Kidney glomerular epithelial cell (primary cell): Measurements from ENCODE around the gene ABCB4.

Source experiments
- DNase-seq: peaks from one replicate; lab custom pipeline; 2025; lab: John Stamatoyannopoulos, UW

ABCB4 gene

GRCh38 chr7:87475359-87476178, at the start of gene ABCB4:
Gene ABCB4 (minus strand): TSS chr7:87475680. CDS start chr7:87475465, 215 bp downstream.
- DNase-seq = no peak

- no peak for DNase-seq
Measured at GRCh38 chr7:87518735-87519134, 43.3 kb upstream of the ABCB4 start.

GRCh38 chr7:87517891-87518290, 42.4 kb upstream of the ABCB4 start:
- DNase-seq = no peak

- no peak for DNase-seq
Measured at GRCh38 chr7:87517136-87517815, 41.8 kb upstream of the ABCB4 start.

GRCh38 chr7:87513735-87514335, 38.4 kb upstream of the ABCB4 start:
- no peak for DNase-seq

GRCh38 chr7:87512906-87513305, 37.4 kb upstream of the ABCB4 start:
- no peak for DNase-seq

GRCh38 chr7:87511510-87511909, 36.0 kb upstream of the ABCB4 start:
- no peak for DNase-seq

GRCh38 chr7:87510411-87510875, 35.0 kb upstream of the ABCB4 start:
- no peak for DNase-seq

- DNase-seq = no peak
Measured at GRCh38 chr7:87507446-87507845, 32.0 kb upstream of the ABCB4 start.

GRCh38 chr7:87506246-87507180, 31.0 kb upstream of the ABCB4 start:
- peak; percentile 14 for DNase-seq

- DNase-seq = no peak
Measured at GRCh38 chr7:87505557-87506245, 30.2 kb upstream of the ABCB4 start.

- no peak for DNase-seq
Measured at GRCh38 chr7:87505122-87505521, 29.6 kb upstream of the ABCB4 start.

GRCh38 chr7:87499494-87499893, 24.0 kb upstream of the ABCB4 start:
- no peak for DNase-seq

GRCh38 chr7:87498893-87499292, 23.4 kb upstream of the ABCB4 start:
- no peak for DNase-seq

- no peak for DNase-seq
Measured at GRCh38 chr7:87497482-87497881, 22.0 kb upstream of the ABCB4 start.

GRCh38 chr7:87495366-87495765, 19.9 kb upstream of the ABCB4 start:
- DNase-seq = no peak

GRCh38 chr7:87494454-87494853, 19.0 kb upstream of the ABCB4 start:
- no peak for DNase-seq

- no peak for DNase-seq
Measured at GRCh38 chr7:87483131-87483530, 7.7 kb upstream of the ABCB4 start.

GRCh38 chr7:87482115-87482514, 6.6 kb upstream of the ABCB4 start:
- DNase-seq = no peak

GRCh38 chr7:87480386-87480785, 4.9 kb upstream of the ABCB4 start:
- peak; percentile 32 for DNase-seq

- no peak for DNase-seq
Measured at GRCh38 chr7:87479951-87480350, 4.5 kb upstream of the ABCB4 start.
